GM19193 (cell line): ENCODE data around the gene DYRK2.

ENCODE experiments used
- POLR2A ChIP-seq: IDR thresholded peaks from 4 replicates; pipeline ENCODE4 v1.6.1; 2011; ENCODE audit not compliant: insufficient read depth, insufficient read length; ENCODE audit errors: extremely low read depth

Gene DYRK2

DNA sequence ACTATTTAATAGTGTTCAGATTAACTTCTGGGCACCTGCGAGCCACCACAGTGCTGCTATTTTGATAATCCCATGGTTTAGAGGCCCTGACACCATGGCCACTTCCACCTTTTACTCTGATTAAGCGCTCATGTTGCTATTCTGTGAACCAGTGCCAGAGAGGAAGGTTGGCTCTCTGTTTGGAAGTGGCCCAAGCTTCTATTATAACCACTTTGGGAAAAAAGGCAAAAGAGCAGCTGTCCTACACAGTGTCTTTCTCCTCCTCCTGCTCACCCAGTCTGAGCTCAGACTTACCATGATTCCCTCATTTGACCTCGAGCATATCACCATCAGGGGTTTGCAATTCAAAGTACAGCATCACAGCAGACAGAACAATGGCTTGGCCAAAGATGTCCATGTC lies 23.3 kb downstream of the DYRK2 start:
- no peak for TF ChIP-seq POLR2A

DNA sequence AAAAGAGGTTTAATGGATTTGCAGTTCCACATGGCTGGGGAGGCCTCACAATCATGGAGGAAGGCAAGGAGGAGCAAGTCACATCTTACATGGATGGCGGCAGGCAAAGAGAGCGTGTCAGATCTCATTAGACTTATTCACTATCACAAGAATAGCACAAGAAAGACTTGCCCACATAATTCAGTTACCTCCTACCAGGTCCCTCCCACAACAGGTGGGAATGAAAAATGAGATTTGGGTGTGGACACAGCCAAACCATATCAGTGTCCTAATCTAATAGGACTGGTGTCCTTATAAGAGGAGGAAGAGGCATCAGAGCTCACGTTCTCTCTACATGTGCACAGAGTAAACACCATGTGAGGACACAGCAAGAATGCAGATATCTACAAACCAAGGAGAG lies 25.9 kb downstream of the DYRK2 start:
- no peak for TF ChIP-seq POLR2A

DNA sequence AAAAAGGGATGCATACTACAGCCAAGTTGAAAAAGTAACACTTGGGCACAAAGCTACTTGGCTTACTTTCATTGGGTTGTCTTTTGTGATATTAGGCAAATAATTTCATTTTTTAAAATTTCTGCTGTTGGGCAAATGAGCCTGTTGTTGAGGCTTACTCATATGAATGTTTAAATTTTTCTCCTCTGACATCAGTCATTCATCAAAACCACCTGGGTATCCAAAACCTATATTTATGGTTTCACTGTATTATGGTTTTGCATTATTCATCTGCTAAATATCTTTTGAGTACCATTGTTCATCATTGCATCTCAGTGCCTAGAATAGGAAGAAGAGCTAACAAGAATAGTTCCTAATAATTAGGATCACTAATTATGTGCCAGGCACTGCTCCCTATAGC lies 28.1 kb downstream of the DYRK2 start:
- TF ChIP-seq POLR2A: no peak

GRCh38 chr12:67677166-67677565 lies 28.6 kb downstream of the DYRK2 start:
- no peak for TF ChIP-seq POLR2A

GRCh38 chr12:67681105-67681778 lies 32.7 kb downstream of the DYRK2 start:
- no peak for TF ChIP-seq POLR2A

DNA sequence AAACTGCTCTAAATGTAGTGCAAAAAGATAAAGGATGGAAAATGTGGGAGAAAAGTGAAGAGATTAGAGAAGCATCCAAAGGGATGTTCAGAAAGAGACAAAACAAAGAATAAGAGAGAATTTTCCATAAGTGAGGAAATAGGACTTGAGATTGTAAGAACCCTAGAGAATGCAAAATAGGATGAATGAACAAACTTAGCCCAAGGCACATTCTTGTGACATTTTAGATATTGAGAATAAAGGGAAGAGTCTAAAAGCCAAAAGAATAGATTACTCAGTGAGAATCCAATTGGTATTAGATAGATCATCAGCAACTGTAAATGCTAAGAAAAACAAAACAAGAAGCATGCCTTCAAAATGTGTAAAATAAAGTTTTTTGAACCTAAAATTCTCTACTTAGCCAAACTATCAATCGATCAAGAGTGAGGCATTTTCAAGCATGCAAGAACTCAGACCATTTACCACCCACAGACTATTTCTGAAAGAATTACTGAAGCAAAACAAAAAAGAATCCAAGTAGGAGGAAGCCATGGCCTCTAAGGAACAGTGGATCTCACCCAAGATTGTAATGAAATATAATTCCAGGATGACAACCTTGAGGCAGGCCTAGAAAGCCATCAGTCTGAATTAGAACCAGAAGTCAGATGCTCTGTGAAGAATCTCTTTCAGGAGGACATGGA lies 33.5 kb downstream of the DYRK2 start:
- no peak for TF ChIP-seq POLR2A

DNA sequence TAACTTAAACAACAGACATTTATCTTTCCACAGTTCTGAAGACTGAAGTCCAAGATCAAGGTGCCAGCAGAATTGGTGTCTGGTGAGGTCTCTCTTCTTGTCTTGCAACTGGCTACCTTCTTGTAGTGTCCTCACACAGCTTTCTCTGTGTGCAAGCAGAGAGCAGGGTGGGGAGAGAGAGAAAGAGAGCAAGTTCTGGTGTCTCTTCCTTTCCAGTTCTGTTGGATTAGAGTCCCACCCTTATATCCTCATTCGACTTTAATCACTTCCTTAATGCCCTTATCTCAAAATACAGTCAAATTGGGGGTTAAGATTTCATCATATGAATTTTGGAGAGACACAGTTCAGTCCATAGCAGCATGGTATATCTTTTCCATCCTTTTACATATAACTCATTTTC lies 40.8 kb downstream of the DYRK2 start:
- no peak for TF ChIP-seq POLR2A

DNA sequence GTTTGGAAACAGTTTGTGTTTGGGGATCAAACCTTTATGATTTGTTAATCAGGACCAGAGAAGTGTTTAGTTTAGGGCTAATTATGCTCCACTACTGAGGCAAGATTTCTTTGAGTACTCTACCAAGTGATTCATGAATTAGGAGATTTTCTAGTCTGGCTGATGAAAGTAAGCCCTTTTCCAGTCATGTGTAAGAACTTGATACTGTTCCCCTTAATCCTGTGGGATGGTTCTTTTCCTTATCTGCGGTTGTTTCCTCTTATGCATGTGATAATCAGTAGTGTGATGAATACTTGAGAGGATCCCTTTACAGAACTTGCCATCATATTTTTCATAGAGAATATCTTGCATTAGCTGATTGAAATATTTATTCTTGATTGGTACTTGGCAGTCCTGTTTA lies 42.1 kb downstream of the DYRK2 start:
- no peak for TF ChIP-seq POLR2A

GRCh38 chr12:67691220-67691619 lies 42.7 kb downstream of the DYRK2 start:
- TF ChIP-seq POLR2A: no peak

GRCh38 chr12:67692135-67692534 lies 43.6 kb downstream of the DYRK2 start:
- no peak for TF ChIP-seq POLR2A

DNA sequence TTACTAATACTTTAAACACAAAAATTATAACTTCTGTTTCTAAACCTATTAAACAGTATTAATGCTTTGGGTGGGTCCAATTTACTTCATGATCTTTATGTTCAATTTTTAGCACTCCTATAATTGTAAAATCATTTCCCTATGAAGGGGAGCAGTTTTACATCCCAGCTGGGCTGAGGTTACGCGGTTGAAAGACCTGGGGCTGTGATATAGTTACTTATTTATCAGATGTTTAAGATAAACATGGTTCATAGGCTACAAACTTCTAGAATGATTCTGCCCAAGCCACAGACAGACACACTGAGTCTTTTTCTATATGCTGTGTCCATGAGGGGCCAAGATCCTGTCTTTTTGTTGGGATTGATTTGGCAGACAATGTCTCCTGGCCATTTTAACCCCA lies 44.4 kb downstream of the DYRK2 start:
- no peak for TF ChIP-seq POLR2A

DNA sequence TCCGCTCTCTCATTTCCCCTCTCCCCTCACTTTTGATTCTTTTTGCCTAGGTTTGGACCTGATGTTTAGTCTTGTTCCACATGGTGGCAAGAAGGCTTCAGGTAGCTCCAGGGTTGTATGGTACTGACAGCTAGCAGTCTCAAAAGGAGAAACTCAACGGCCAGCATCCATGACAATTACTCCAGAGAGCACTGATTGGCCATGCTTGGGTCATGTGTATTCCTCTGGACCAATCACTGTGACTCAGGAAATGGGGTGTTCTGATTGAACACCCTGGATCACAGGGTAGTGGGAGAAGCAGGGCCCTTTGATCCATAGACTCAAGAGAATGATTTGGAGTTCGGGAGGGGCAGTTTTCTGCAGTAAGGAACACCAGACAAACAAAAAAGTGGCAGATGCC lies 45.3 kb downstream of the DYRK2 start:
- TF ChIP-seq POLR2A: no peak

- no peak for TF ChIP-seq POLR2A
These were observed 45.9 kb downstream of the DYRK2 start for GRCh38 chr12:67694306-67694900.

DNA sequence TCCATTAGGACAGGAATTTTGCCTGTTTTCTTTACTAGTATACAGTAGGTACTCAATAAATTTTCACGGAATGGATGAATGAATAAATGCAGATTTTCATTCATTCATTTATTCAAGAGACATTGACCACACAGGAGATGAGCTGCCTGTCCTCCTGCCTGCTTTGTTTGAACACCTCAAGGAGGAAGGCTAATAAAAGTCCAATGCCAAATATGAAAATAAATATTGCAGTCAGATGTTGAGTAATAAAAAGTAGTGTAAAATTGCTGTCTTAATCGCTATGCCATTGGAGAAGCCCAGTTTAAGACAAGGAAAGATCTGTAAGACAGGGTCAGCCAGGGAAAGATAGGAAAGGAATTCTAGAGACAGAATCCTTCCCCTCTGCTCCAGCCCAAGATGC lies 47.4 kb downstream of the DYRK2 start:
- no peak for TF ChIP-seq POLR2A

DNA sequence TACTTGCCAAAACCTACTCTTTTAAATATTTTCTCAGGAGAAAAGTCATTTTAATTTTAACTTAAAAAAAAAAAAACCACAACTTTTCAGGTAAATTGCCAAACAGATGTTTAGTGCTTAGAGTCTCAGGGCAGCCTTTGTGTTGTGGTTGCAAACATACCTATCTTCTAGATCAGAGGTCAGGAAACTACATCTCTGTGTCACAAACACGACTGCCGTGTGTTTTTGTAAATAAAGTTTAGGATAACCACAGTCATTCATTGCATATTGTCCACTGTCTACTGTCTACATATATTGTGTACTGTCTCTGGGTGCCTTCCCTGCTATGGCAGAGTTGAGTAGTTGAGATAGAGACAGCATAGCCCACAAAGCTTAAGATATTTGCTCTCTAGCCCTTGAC lies 48.9 kb downstream of the DYRK2 start:
- TF ChIP-seq POLR2A: no peak

- no peak for TF ChIP-seq POLR2A
These were observed 49.4 kb downstream of the DYRK2 start for GRCh38 chr12:67697967-67698366.
